ENCODE measurements around the gene PKD2L1. TPM values are rescaled to one million over a fixed set of nuclear protein-coding genes. Genes with fewer than 3 reads are reported as not detected.

The PKD2L1 gene
- polyA plus RNA-seq, 1 donor (not counting 4 experiments of a cell fraction or from before 2014, with no cell fraction given), result not detected

- no peak overlapping the region for H2AFZ ChIP-seq (ENCODE audit: control insufficient read depth, low read length)
- H3K9ac ChIP-seq (ENCODE audit: control insufficient read depth, extremely low read depth, insufficient read depth, low read length), result no peak overlapping the region
- peaks cover 35% of the 10 kb centered on the region for H4K20me1 ChIP-seq (ENCODE audit: control insufficient read depth, extremely low read depth, insufficient read depth, low read length)
- no peak overlapping the region for H3K4me3 ChIP-seq (ENCODE audit: control insufficient read depth in 2 of 3, extremely low read depth in 1 of 3, insufficient read depth in 2 of 3, low read depth in 1 of 3, low read length in 3 of 3)
- dilution Hi-C loops (cut with MboI; ENCODE audit: extremely low pct_ligation_motif_present, low sequenced_read_pairs), result no loop called here
- FAIRE-seq (no peak), DNase-seq (ENCODE audit: low read depth, low spot score) (no peak)
- H3K9me3 ChIP-seq (ENCODE audit: control insufficient read depth, low read depth, low read length), result no peaks in the 10 kb centered on the region
- no peak overlapping the region for H3K27ac ChIP-seq (ENCODE audit: control insufficient read depth, insufficient read depth, low read length)
- peaks cover 2% of the 10 kb centered on the region for H3K9me1 ChIP-seq (ENCODE audit: control insufficient read depth, extremely low read depth, insufficient read depth, low read length)
- no peak overlapping the region for H3K4me2 ChIP-seq (ENCODE audit: control insufficient read depth, extremely low read depth, insufficient read depth, low read depth, low read length)
- H3K79me2 ChIP-seq (ENCODE audit: control insufficient read depth, insufficient read depth, low read length), result peaks cover 58% of the 10 kb centered on the region
- TF ChIP-seq CTCF (optimal IDR thresholded peaks at IDR 0.05 in 1 of 3, IDR thresholded peaks at IDR 0.05 in 1 of 3, conservative IDR thresholded peaks at IDR 0.05 in 1 of 3; ENCODE audit: extremely low read depth in 1 of 3, insufficient read depth in 2 of 3, low read length in 3 of 3) (no peak), EZH2 (IDR thresholded peaks at IDR 0.05; ENCODE audit: low read length) (no peak)
- no peaks in the 10 kb centered on the region for H3K27me3 ChIP-seq (ENCODE audit: control insufficient read depth, extremely low read depth, insufficient read depth, low read length)
- H3K36me3 ChIP-seq (ENCODE audit: control insufficient read depth in 2 of 2, extremely low read depth in 1 of 2, insufficient read depth in 2 of 2, low read length in 2 of 2), result peaks cover 59 to 67% of the 10 kb centered on the region in 2 experiments
- H3K4me1 ChIP-seq (ENCODE audit: control insufficient read depth, extremely low read depth, insufficient read depth, low read length), result peaks cover 27% of the 10 kb centered on the region
These were observed 26.3 kb upstream of the PKD2L1 start for GRCh38 chr10:100356067-100357017.

- Histone ChIP-seq H3K9me1 (ENCODE audit: control insufficient read depth, extremely low read depth, insufficient read depth, low read length) (peaks cover 8% of the 10 kb centered on the region), H3K4me2 (ENCODE audit: control insufficient read depth, extremely low read depth, insufficient read depth, low read depth, low read length) (no peak overlapping the region), H3K9me3 (ENCODE audit: control insufficient read depth, low read depth, low read length) (no peaks in the 10 kb centered on the region), H3K27ac (ENCODE audit: control insufficient read depth, insufficient read depth, low read length) (no peak overlapping the region), H3K4me1 (ENCODE audit: control insufficient read depth, extremely low read depth, insufficient read depth, low read length) (peaks cover 39% of the 10 kb centered on the region), H3K36me3 (ENCODE audit: control insufficient read depth in 2 of 2, extremely low read depth in 1 of 2, insufficient read depth in 2 of 2, low read length in 2 of 2) (peaks cover 63 to 73% of the 10 kb centered on the region in 2 experiments), H2AFZ (ENCODE audit: control insufficient read depth, low read length) (no peak overlapping the region), H3K79me2 (ENCODE audit: control insufficient read depth, insufficient read depth, low read length) (peaks cover 70% of the 10 kb centered on the region), H3K9ac (ENCODE audit: control insufficient read depth, extremely low read depth, insufficient read depth, low read length) (no peak overlapping the region), H4K20me1 (ENCODE audit: control insufficient read depth, extremely low read depth, insufficient read depth, low read length) (peaks cover 47% of the 10 kb centered on the region), H3K4me3 (ENCODE audit: control insufficient read depth in 2 of 3, extremely low read depth in 1 of 3, insufficient read depth in 2 of 3, low read depth in 1 of 3, low read length in 3 of 3) (no peak overlapping the region), H3K27me3 (ENCODE audit: control insufficient read depth, extremely low read depth, insufficient read depth, low read length) (no peaks in the 10 kb centered on the region)
- dilution Hi-C loops (cut with MboI; ENCODE audit: extremely low pct_ligation_motif_present, low sequenced_read_pairs), result no loop called here
- no peak for DNase-seq (ENCODE audit: low read depth, low spot score)
- no peak for FAIRE-seq
- TF ChIP-seq EZH2 (IDR thresholded peaks at IDR 0.05; ENCODE audit: low read length) (no peak), CTCF (optimal IDR thresholded peaks at IDR 0.05 in 1 of 3, IDR thresholded peaks at IDR 0.05 in 1 of 3, conservative IDR thresholded peaks at IDR 0.05 in 1 of 3; ENCODE audit: extremely low read depth in 1 of 3, insufficient read depth in 2 of 3, low read length in 3 of 3) (no peak)
These were observed 25.1 kb upstream of the PKD2L1 start for GRCh38 chr10:100355086-100355485.

Data from keratinocyte (primary cell).